Liver (tissue), 3 donors: Measurements from ENCODE around the gene ETV6.

Source experiments
- CTCF ChIP-seq: fragments of 150-350 bp; IDR thresholded peaks from 2 replicates; pipeline ENCODE4 v1.5.1; 2017; ENCODE audit warnings: improper control_type of control experiment, low read depth, low read length; ENCODE audit not compliant: missing input control
- EGR1 ChIP-seq, 2 donors: IDR thresholded peaks; 2 replicates each; pipeline ENCODE4 v1.6.1; 2016 to 2018; ENCODE audit warnings: antibody characterized with exemption in 2 of 2, low read depth in 2 of 2
- GABPA ChIP-seq, 2 donors: IDR thresholded peaks in 1 of 2; conservative IDR thresholded peaks in 1 of 2; 2 replicates each; pipeline ENCODE4 v1.6.1; 2016; ENCODE audit warnings: antibody characterized with exemption in 2 of 2, mild to moderate bottlenecking in 1 of 2, moderate library complexity in 1 of 2
- HNF4A ChIP-seq, 2 donors: conservative IDR thresholded peaks; 2 replicates each; pipeline ENCODE4 v1.6.1; 2016; ENCODE audit warnings: antibody characterized with exemption in 2 of 2, mild to moderate bottlenecking in 2 of 2
- JUND ChIP-seq, 2 donors: IDR thresholded peaks; 2 replicates each; pipeline ENCODE4 v1.6.1; 2016; ENCODE audit warnings: antibody characterized with exemption in 2 of 2
- RAD21 ChIP-seq, 2 donors: IDR thresholded peaks; 2 replicates each; pipeline ENCODE4 v1.6.1; 2016; ENCODE audit warnings: antibody characterized with exemption in 2 of 2, mild to moderate bottlenecking in 2 of 2
- TAF1 ChIP-seq: conservative IDR thresholded peaks from 2 replicates; pipeline ENCODE4 v1.6.1; 2016; ENCODE audit warnings: antibody characterized with exemption, mild to moderate bottlenecking
- ZBTB33 ChIP-seq: IDR thresholded peaks from 2 replicates; pipeline ENCODE4 v1.6.1; 2016; ENCODE audit warnings: antibody characterized with exemption
- donor health status: healthy.
- donor health status: healthy.

GRCh38 chr12:11633968-11634367, 15.5 kb upstream of the ETV6 start:
- TF ChIP-seq JUND (IDR thresholded peaks at IDR 0.05) (no peak), GABPA (IDR thresholded peaks at IDR 0.05 in 1 of 2, conservative IDR thresholded peaks at IDR 0.05 in 1 of 2) (no peak), TAF1 (no peak), EGR1 (IDR thresholded peaks at IDR 0.05; ENCODE audit: low read depth in 2 of 2) (no peak), CTCF (no peak), HNF4A (conservative IDR thresholded peaks at IDR 0.05) (no peak), ZBTB33 (no peak), RAD21 (IDR thresholded peaks at IDR 0.05) (no peak)
